ENCODE results near the gene OMP.

The OMP gene, protein sequence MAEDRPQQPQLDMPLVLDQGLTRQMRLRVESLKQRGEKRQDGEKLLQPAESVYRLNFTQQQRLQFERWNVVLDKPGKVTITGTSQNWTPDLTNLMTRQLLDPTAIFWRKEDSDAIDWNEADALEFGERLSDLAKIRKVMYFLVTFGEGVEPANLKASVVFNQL

DNA sequence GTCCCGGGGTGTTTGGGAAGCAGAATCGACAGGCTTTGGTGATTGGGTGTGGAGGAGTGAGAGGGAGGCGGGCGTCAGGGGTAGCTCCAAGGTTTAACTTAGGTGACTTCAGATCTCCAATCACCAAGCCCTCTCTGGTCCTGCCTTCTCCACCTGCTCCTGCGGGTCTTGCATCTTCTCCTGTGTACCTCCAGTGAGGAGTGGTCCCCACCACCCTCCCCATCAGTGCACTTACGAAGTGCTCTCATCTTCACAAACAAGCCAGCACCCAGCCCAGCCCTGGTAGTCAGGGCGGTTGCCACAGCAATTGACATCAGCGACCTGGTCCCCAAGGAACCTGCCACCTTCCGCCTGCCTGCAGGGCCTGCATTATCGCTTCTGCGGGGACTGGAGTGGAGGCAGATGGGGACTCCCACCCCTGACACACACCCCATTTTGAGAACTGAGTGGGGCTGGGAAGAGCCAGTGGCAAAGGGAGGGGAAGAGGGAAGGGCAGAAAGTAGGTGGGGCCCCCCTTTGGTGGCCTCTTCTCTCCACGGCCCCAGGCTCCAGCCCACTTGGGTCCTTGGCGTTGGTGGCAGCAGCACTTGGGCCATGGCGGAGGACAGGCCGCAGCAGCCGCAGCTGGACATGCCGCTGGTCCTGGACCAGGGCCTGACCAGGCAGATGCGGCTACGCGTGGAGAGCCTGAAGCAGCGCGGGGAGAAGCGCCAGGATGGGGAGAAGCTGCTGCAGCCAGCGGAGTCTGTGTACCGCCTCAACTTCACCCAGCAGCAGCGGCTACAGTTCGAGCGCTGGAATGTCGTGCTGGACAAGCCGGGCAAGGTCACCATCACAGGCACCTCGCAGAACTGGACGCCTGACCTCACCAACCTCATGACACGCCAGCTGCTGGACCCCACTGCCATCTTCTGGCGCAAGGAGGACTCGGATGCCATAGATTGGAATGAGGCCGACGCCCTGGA is at the start of gene OMP:
Gene OMP, plus strand, starts transcription at position 595 of the 965 bp plus-strand sequence. Its CDS starts 0 bp downstream, at position 595.
- TF ChIP-seq, protein P1, sequence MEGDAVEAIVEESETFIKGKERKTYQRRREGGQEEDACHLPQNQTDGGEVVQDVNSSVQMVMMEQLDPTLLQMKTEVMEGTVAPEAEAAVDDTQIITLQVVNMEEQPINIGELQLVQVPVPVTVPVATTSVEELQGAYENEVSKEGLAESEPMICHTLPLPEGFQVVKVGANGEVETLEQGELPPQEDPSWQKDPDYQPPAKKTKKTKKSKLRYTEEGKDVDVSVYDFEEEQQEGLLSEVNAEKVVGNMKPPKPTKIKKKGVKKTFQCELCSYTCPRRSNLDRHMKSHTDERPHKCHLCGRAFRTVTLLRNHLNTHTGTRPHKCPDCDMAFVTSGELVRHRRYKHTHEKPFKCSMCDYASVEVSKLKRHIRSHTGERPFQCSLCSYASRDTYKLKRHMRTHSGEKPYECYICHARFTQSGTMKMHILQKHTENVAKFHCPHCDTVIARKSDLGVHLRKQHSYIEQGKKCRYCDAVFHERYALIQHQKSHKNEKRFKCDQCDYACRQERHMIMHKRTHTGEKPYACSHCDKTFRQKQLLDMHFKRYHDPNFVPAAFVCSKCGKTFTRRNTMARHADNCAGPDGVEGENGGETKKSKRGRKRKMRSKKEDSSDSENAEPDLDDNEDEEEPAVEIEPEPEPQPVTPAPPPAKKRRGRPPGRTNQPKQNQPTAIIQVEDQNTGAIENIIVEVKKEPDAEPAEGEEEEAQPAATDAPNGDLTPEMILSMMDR (conservative IDR thresholded peaks at IDR 0.05; ENCODE audit: low read depth, low read length): no peak
- DNase-seq (ENCODE audit: low read depth): no peak
- H3K4me3 ChIP-seq (ENCODE audit: low read length): no peak within 1 kb of the TSS

DNA sequence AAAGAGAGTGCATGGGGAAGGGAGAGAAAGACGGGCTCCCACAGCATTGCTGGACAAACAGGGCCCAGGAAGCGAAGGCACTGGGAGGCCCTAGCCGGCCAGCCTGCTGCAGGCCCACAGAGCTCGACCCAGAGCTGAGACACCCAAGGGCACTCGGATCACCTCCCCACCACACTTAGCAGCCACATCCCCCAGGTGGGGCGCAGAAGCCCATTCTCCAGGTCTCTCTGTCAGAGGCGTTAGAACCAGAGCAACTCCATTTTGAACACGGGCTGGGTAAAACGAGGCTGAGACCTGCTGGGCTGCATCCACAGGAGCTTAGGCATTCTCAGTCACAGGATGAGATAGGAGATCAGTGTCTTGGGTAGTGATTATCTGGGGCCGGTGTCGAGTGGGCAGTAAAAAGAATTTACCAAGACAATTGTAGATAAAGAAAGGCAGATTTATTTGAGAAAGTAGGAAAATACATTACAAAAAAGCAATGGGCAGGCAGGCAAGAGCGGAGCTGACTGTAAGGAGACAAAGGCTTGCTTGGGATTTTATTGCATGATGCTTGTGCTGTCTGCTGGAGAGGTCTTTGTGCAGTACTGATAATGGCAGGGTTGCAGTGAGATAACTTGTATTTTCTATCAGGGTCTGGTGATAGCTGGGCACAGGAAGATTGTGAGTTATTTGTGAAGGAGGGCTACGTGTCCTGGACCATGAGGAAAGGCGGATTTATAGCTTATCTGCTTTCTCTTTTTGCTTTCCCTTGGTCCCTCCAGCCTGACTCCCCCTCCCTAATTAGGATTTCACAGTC is 49.2 kb upstream of the OMP start:
- H3K4me3 ChIP-seq (ENCODE audit: low read length): no peak overlapping the region
- TF ChIP-seq, protein P1 (conservative IDR thresholded peaks at IDR 0.05; ENCODE audit: low read depth, low read length): no peak
- DNase-seq (ENCODE audit: low read depth): no peak

DNA sequence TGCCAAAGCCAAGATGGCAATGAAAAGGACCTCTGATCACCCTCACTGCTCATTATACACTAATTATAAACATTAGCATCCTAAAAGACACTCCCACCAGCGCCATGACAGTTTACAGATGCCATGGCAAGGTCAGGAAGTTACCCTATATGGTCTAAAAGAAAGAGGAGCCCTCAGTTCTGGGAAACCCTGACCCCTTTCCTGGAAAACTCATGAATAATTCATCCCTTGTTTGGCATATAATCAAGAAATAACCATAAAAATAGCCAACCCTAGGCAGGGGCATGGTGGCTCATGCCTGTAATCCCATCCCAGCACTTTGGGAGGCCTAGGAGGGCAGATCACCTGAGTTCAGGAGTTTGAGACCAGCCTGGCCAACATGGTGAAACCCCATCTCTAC is 48.6 kb upstream of the OMP start:
- TF ChIP-seq, protein P1 (conservative IDR thresholded peaks at IDR 0.05; ENCODE audit: low read depth, low read length): no peak
- no peak for DNase-seq (ENCODE audit: low read depth)
- no peak overlapping the region for H3K4me3 ChIP-seq (ENCODE audit: low read length)

DNA sequence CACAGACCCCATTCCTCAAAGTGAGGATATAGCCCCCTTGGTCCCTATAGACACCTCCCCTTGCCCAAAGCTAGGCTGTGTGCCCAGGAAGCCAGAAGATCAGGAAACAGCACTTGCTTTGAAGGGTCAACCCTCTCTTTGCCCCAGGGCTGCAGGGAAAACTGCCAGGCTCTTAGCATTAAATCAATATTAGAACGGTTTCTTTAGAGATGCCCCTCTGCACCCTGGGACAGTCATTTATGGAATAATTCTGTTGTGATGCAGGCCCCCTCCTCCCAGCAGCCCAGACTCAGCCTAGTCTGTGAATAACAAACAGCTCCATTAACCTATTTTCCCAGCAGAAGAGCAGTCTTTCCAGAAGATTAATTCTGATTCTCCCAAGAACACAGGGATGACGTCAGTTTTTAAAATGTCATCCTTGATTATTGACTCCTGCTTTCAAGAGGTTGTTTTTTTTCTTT is 47.5 kb upstream of the OMP start:
- H3K4me3 ChIP-seq (ENCODE audit: low read length): no peak overlapping the region
- TF ChIP-seq, protein P1 (conservative IDR thresholded peaks at IDR 0.05; ENCODE audit: low read depth, low read length): no peak
- DNase-seq (ENCODE audit: low read depth): no peak

DNA sequence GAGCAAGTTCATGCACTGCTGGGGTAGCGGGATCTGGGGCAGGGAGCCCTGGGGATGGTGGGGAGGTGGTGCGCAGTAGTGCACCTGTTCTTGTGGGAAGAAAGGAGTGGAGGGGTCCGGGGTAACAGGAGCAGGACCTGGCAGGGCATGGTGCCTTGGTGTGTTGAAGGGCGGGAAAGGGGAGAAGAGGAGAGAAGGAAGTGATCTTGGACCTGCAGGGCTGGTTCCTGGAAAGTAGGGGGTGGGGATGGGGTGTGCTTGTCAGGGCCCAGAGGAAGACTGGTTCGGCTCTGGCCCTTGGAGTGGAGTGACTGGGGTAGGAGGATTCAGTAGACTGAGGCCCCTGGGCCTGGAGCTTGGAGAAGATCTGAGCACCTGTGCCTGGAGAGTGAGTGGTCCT is 46.7 kb upstream of the OMP start:
- no peak for DNase-seq (ENCODE audit: low read depth)
- TF ChIP-seq, protein P1 (conservative IDR thresholded peaks at IDR 0.05; ENCODE audit: low read depth, low read length): no peak
- no peak overlapping the region for H3K4me3 ChIP-seq (ENCODE audit: low read length)

DNA sequence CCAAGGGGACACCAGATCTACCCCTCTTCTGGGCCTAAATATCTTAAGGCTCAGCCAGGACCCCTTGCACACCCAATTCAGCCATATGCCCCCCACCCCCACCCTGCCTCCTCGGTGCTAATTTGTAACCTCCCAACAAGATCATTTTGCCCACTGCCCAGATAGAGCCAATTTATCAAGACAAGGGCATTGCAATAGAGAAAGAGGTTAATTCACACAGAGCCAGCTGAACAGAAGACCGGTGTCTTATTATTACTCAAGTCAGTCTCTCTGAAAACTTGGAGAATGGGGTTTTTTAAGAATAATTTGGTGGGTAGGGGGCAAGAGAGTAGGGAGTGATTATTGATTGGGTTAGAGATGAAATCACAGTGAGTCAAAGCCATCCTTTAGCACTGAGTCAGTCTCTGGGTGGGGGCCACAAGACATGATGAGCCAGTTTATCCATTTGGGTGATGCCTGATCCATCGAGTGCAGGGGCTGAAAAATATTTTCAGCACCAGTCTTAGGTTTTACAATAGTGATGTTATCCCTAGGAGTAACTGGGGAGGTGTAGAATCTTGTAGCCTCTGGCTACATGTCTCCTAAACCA is 45.7 kb upstream of the OMP start:
- TF ChIP-seq, protein P1 (conservative IDR thresholded peaks at IDR 0.05; ENCODE audit: low read depth, low read length): no peak
- no peak overlapping the region for H3K4me3 ChIP-seq (ENCODE audit: low read length)
- no peak for DNase-seq (ENCODE audit: low read depth)
